Motor neuron (in vitro differentiated cells): Measurements from ENCODE around the gene DMD. TPM values are rescaled to one million over a fixed set of nuclear protein-coding genes. Genes with fewer than 3 reads are reported as not detected.

Experiments
- ATAC-seq, 8 experiments: fragments of 200-7000 bp; cut with Tn5 transposase; replicated peaks in 6 of 8; 2 replicates each; pipeline ENCODE4 v1.8.0; 2021; ENCODE audit warnings: mild to moderate bottlenecking in 8 of 8, moderate library complexity in 8 of 8
- H3K27ac ChIP-seq, 2 donors: fragments of 250-450 bp; sonication (Bioruptor Pico); 2 replicates each; pipeline ENCODE4 v1.9.0; 2021; ENCODE audit warnings: antibody characterized with exemption in 2 of 2, mild to moderate bottlenecking in 2 of 2, moderate library complexity in 1 of 2
- H3K4me1 ChIP-seq, 2 donors: fragments of 250-450 bp; sonication (Bioruptor Pico); replicated peaks in 1 of 2; 2 replicates each; pipeline ENCODE4 v1.6.1; 2021; ENCODE audit warnings: antibody characterized with exemption in 2 of 2, mild to moderate bottlenecking in 2 of 2, moderate library complexity in 1 of 2
- H3K4me3 ChIP-seq, 5 donors: fragments of 250-450 bp; sonication (Bioruptor Pico); 2 replicates each; pipeline ENCODE4 v1.9.0; 2021; ENCODE audit warnings: antibody characterized with exemption in 5 of 5, mild to moderate bottlenecking in 5 of 5, moderate library complexity in 4 of 5
- WGBS, 10 experiments: fragments of 450-650 bp; shearing (Covaris generic); methylation state at CpG; one replicate each; pipeline ENCODE4 v1.0.0; 2022; 5-methylcytosine and 5-hydroxymethylcytosine counted together
- in situ Hi-C, 9 experiments: fragments of 400-800 bp; cut with MboI; loops; one replicate each; pipeline ENCODE4 v1.15.0; 2021; ENCODE audit warnings: low sequenced_read_pairs in 9 of 9, low pct_unique_long_range_greater_than_20kb in 2 of 9; ENCODE audit not compliant: unreplicated experiment in 9 of 9
- total RNA-seq, 8 experiments: library from RNA; unstranded; fragments of 300-600 nt; gene quantifications; 2 replicates each; pipeline versions ENCODE4 v1.2.3 to v1.2.4, GENCODE V29; 2022

DMD gene
- total RNA-seq, 8 experiments from 2014 or later, result 3.9 to 378 (median 10.5) TPM

- Histone ChIP-seq H3K27ac (no peak overlapping the region), H3K4me1 (peaks cover 0 to 6% of the 10 kb centered on the region in 2 donors), H3K4me3 (no peak overlapping the region)
- in situ Hi-C loops, result no loop called here
- 0 to 100% (median 56%) methylated on average over 1 to 5 of the region's 6 CpGs; no CpG with 5 or more reads in 4 of the 10 experiments for WGBS, 10 experiments
- peak in 1 of 8 experiments; percentile 90 for ATAC-seq
Measured at GRCh38 chrX:31212856-31213748, 1998.2 kb downstream of the DMD start.

- no peak overlapping the region for H3K4me3 ChIP-seq
- WGBS, 10 experiments, result 38 to 93% (median 65%) methylated on average over 1 to 10 of the region's 10 CpGs; no CpG with 5 or more reads in 2 of the 10 experiments
- in situ Hi-C loops, result no loop called here
- peak in 4 of 8 experiments; percentile 32 to 49 (median 44) for ATAC-seq
- H3K27ac ChIP-seq, result no peak overlapping the region
- H3K4me1 ChIP-seq, result peaks cover 0 to 6% of the 10 kb centered on the region in 2 donors
Measured at GRCh38 chrX:31209005-31209628, 2002.2 kb downstream of the DMD start.

GRCh38 chrX:31201503-31201902 lies 2009.8 kb downstream of the DMD start:
- no peak overlapping the region for H3K4me3 ChIP-seq
- WGBS, 10 experiments, result 79 to 100% methylated on average over 1 to 4 of the region's 4 CpGs; no CpG with 5 or more reads in 8 of the 10 experiments
- no peak overlapping the region for H3K27ac ChIP-seq
- no peak for ATAC-seq
- in situ Hi-C loops, result no loop called here
- H3K4me1 ChIP-seq, result no peaks in the 10 kb centered on the region

GRCh38 chrX:31200430-31200829 lies 2010.9 kb downstream of the DMD start:
- Histone ChIP-seq H3K4me3 (no peak overlapping the region), H3K4me1 (no peaks in the 10 kb centered on the region), H3K27ac (no peak overlapping the region)
- 43 to 100% (median 80%) methylated on average over 1 of the region's 1 CpG; no CpG with 5 or more reads in 5 of the 10 experiments for WGBS, 10 experiments
- in situ Hi-C loops, result no loop called here
- no peak for ATAC-seq

- in situ Hi-C loops, result no loop called here
- Histone ChIP-seq H3K4me3 (no peak overlapping the region), H3K4me1 (no peaks in the 10 kb centered on the region), H3K27ac (no peak overlapping the region)
- WGBS, 10 experiments, result 10 to 67% (median 57%) methylated on average over 1 to 5 of the region's 5 CpGs; no CpG with 5 or more reads in 6 of the 10 experiments
- ATAC-seq, result no peak
Measured at GRCh38 chrX:31199840-31200114, 2011.6 kb downstream of the DMD start.

- H3K4me3 ChIP-seq, result no peak overlapping the region
- WGBS, 10 experiments, result 0 to 89% (median 68%) methylated on average over 1 to 4 of the region's 5 CpGs; no CpG with 5 or more reads in 4 of the 10 experiments
- H3K27ac ChIP-seq, result no peak overlapping the region
- H3K4me1 ChIP-seq, result no peaks in the 10 kb centered on the region
- peak in 2 of 8 experiments; percentile 31 to 43 for ATAC-seq
- in situ Hi-C loops, result no loop called here
Measured at GRCh38 chrX:31199056-31199839, 2012.1 kb downstream of the DMD start.

GRCh38 chrX:31190221-31190975 lies 2021.0 kb downstream of the DMD start:
- in situ Hi-C loops, result no loop called here
- Histone ChIP-seq H3K27ac (no peak overlapping the region), H3K4me1 (no peaks in the 10 kb centered on the region), H3K4me3 (no peak overlapping the region)
- WGBS, 10 experiments, result 41 to 100% (median 60%) methylated on average over 1 to 8 of the region's 11 CpGs; no CpG with 5 or more reads in 7 of the 10 experiments
- no peak for ATAC-seq

GRCh38 chrX:31186693-31187338 lies 2024.5 kb downstream of the DMD start:
- no peaks in the 10 kb centered on the region for H3K4me1 ChIP-seq
- no peak for ATAC-seq
- no peak overlapping the region for H3K4me3 ChIP-seq
- in situ Hi-C loops, result no loop called here
- 0 to 80% (median 44%) methylated on average over 1 to 3 of the region's 3 CpGs; no CpG with 5 or more reads in 5 of the 10 experiments for WGBS, 10 experiments
- H3K27ac ChIP-seq, result no peak overlapping the region

GRCh38 chrX:31185884-31186283 lies 2025.5 kb downstream of the DMD start:
- WGBS, 10 experiments, result 56 to 100% (median 77%) methylated on average over 1 of the region's 1 CpG; no CpG with 5 or more reads in 6 of the 10 experiments
- in situ Hi-C loops, result no loop called here
- no peak overlapping the region for H3K4me3 ChIP-seq
- no peak overlapping the region for H3K27ac ChIP-seq
- no peaks in the 10 kb centered on the region for H3K4me1 ChIP-seq
- ATAC-seq, result no peak

GRCh38 chrX:31181377-31182000 lies 2029.9 kb downstream of the DMD start:
- 0 to 90% (median 65%) methylated on average over 2 to 4 of the region's 4 CpGs; no CpG with 5 or more reads in 5 of the 10 experiments for WGBS, 10 experiments
- in situ Hi-C loops, result no loop called here
- no peak overlapping the region for H3K27ac ChIP-seq
- H3K4me3 ChIP-seq, result no peak overlapping the region
- ATAC-seq, result peak in 1 of 8 experiments; percentile 87
- no peaks in the 10 kb centered on the region for H3K4me1 ChIP-seq

GRCh38 chrX:31179203-31179602 lies 2032.1 kb downstream of the DMD start:
- 0 to 100% (median 54%) methylated on average over 1 to 3 of the region's 4 CpGs; no CpG with 5 or more reads in 5 of the 10 experiments for WGBS, 10 experiments
- no peak overlapping the region for H3K4me3 ChIP-seq
- no peak for ATAC-seq
- no peak overlapping the region for H3K27ac ChIP-seq
- in situ Hi-C loops, result no loop called here
- H3K4me1 ChIP-seq, result peaks cover 0 to 4% of the 10 kb centered on the region in 2 donors

- ATAC-seq, result no peak
- in situ Hi-C loops, result no loop called here
- Histone ChIP-seq H3K4me1 (peaks cover 0 to 8% of the 10 kb centered on the region in 2 donors), H3K27ac (no peak overlapping the region), H3K4me3 (no peak overlapping the region)
- WGBS, 10 experiments, result 0 to 100% (median 26%) methylated on average over 1 to 2 of the region's 2 CpGs; no CpG with 5 or more reads in 6 of the 10 experiments
Measured at GRCh38 chrX:31178769-31179125, 2032.6 kb downstream of the DMD start.
